H1 (cell line): ENCODE measurements around the gene VGLL2. TPM values are rescaled to one million over a fixed set of nuclear protein-coding genes. Genes with fewer than 3 reads are reported as not detected.

ENCODE experiments used
- JUND ChIP-seq: IDR thresholded peaks from 2 replicates; pipeline ENCODE4 v1.6.1; 2011; ENCODE audit warnings: mild to moderate bottlenecking, improper control_type of control experiment, low read length
- RAD21 ChIP-seq, 2 experiments: IDR thresholded peaks in 1 of 2; conservative IDR thresholded peaks in 1 of 2; 2 replicates each; pipeline ENCODE4 v1.6.1; 2011; ENCODE audit warnings: low read depth in 2 of 2, low read length in 2 of 2, improper control_type of control experiment in 1 of 2, inconsistent platforms in 1 of 2, mild to moderate bottlenecking in 1 of 2, moderate library complexity in 1 of 2
- SIX5 ChIP-seq: IDR thresholded peaks from 2 replicates; pipeline ENCODE4 v1.6.1; 2011; ENCODE audit warnings: mild to moderate bottlenecking, low read depth, low read length
- TAF1 ChIP-seq: IDR thresholded peaks from 2 replicates; pipeline ENCODE4 v1.6.1; 2011; ENCODE audit warnings: mild to moderate bottlenecking, low read depth, low read length
- polyA plus RNA-seq, 7 experiments: library from polyadenylated mRNA; depleted of rRNA in 3 of 7; stranded (reverse) in 5 of 7; unstranded in 2 of 7; fragments of >200 nt in 5 of 7; fragments of 200-250 nt in 2 of 7; gene quantifications; 1 replicate in 5 of 7; 2 replicates in 1 of 7; 4 replicates in 1 of 7; pipeline versions ENCODE4 v1.2.1 to v1.2.3, GENCODE V29; 2011 to 2013; ENCODE audit warnings: missing spikeins in 2 of 7, mixed read lengths in 2 of 7
- total RNA-seq: library from RNA; stranded (reverse); fragmentation: NEBNext Ultra II Directional; extraction: Animal tissue kit (Norgen Biotek cat#: 25700); gene quantifications from 2 replicates; pipeline ENCODE4 v1.2.1, GENCODE V29; 2021

The VGLL2 gene
- total and polyA plus RNA-seq, 2 of the 8 experiments (the other 6 are each of a cell fraction or from before 2014, with no cell fraction given), result not detected

DNA sequence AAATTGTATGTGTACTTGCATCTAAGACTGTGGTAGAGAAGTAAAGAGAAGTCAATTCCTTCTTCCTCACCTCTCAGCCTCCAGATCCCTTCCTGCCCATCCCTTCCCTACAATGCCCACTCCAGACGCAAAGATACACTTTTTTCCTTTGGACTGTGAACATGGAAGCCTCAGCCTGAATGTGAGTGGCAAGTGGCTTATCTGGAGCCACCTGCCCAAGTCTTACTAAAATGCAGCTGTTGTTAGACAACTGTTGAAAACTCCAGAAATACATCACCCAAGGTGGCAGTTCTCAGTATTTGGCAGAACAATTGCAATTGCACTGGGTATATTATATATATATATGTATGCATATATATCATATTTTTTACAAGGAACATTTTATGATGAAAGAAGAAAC is 7.5 kb downstream of the VGLL2 start (continued):
- TF ChIP-seq SIX5, result no peak
- TF ChIP-seq RAD21 (IDR thresholded peaks at IDR 0.05 in 1 of 2, conservative IDR thresholded peaks at IDR 0.05 in 1 of 2; ENCODE audit: low read depth in 2 of 2, low read length in 2 of 2), result no peak
- no peak for TF ChIP-seq TAF1
- no peak for TF ChIP-seq JUND
